Hematopoietic multipotent progenitor cell treated with erythropoietin and hydrocortisone succinate and interleukin-3 and kit ligand, for 6 days (in vitro differentiated cells): ENCODE data around the gene SFI1.
"Not testable (repeated sequence)": the region's sequence is repeated elsewhere in the genome, so short reads cannot be mapped to it uniquely, and the experiment has no call there.

ENCODE experiments used
- DNase-seq: peaks from one replicate; pipeline ENCODE4 v3.0.0-alpha.2; 2015

The SFI1 gene

GRCh38 chr22:31493355-31493754, 3.0 kb upstream of the SFI1 start:
- not testable (repeated sequence) for DNase-seq

GRCh38 chr22:31495343-31495742, 993 bp upstream of the SFI1 start:
- DNase-seq = peak; percentile 15

- peak; percentile 54 for DNase-seq
These were observed 405 bp downstream of the SFI1 start for GRCh38 chr22:31496735-31497146.

DNA sequence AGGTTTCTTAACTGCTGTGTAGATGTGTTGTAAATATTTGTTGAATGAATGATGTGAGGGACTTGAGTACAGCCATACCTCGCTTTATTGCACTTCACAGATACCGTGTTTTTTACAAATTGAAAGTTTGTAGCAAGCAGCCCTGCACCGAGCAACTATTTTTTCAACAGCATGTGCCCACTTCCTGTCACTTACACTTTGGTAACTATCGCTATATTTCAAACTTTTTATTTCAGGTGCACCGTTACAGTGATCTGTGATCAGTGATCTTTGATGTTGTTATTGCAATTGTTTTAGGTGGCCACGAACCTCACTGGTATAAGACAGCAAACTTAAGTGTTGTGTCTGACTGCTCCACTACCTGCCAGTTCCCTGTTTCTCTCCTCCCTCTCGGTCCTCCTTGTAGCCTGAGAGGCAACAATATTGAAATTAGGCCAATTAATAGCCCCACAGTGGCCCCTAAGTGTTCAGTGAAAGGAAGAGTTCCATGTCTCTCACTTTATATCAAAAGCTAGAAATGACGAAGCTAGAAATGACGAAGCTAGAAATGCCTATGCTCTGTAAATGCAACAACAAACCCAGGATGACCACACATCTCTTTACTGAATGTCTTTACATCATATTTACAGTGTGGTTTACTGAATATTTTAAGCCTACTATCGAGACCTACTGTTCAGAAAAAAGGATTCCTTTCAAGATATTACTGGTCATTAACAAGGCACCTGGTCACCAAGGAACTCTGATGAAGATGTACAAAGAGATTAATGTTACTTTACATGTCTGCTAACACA, 1.0 kb downstream of the SFI1 start:
- DNase-seq = peak; percentile 20

DNA sequence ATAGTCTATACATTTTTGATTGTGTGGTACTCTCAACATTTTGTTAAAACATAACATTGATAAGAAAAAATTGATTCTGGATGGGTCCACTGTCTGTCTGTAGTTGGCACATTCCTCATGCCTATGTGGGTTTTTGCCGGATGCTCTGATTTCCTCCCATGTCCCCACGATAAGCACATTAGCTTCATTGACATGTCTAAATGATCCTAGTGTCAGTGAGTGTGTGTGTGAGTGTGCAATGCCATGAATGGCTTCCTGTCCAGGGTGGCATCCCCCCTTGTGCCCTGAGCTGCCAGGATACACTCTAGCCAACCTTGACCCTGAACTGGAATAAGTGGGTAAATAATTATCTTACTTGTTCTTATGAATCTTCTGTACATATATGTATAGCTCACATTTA, 5.4 kb downstream of the SFI1 start:
- DNase-seq = no peak

DNA sequence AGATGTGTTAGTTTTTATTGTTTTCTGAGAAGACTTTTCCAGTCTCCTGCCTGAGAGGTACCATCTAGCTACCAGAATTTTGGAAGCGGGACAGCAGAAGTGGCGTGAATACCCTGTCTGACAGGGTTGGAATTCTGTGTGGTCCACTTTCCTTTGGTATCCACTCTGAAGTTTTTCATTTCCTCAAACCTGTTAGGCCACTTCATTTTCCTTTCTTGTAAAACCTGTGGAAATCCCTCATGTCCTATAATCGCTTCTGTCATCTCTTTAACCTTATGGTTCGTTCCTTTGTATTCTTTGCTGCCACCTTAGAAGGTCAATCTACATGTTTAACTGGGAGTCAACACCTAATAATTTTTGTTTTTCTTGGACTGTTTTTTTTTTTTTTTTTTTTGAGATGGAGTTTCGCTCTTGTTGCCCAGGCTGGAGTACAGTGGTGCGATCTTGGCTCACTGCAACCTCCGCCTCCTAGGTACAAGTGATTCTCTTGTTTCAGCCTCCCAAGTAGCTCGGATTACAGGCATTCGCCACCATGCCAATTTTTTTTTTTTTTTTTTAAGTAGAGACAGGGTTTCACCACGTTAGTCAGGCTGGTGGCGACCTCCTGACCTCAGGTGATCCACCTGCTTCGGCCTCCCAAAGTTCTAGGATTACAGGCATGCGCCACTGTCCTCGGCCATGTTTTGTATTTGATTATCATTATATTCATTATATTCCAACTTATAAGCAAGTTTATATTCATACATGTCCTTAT, 7.1 kb downstream of the SFI1 start:
- DNase-seq = no peak

DNA sequence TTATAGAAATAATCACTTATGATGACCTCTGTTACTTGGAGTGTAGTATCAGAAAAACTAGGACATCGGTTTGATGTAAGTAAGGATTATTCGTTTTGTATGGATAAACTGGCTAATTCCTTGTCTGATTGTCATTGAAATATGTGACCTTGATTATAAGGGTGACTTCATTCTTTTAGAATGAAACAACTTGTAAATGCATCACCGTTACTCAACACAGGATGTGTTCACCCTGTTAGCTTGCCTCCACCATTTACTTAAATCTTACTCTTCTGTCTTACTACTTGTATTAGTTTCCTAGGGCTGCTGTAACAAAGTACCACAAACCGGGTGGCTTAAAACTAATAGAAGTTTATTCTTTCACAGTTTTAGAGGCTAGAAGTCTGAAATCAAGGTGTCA, 7.9 kb downstream of the SFI1 start:
- DNase-seq = no peak

DNA sequence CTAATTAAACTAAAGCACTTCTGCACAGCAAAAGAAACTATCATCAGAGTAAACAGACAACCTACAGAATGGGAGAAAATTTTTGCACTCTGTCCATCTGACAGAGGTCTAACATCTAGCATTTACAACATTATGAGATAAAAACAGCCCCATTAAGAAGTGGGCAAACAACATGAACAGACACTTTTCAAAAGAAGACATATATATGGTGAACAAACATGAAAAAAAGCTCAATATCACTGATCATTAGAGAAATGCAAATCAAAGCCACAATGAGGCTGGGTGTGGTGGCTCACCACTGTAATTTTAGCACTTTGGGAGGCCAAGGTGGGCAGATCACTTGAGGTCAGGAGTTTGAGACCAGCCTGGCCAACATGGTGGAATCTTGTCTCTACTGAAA, 11.2 kb downstream of the SFI1 start:
- not testable (repeated sequence) for DNase-seq

- DNase-seq = no peak
These were observed 12.2 kb downstream of the SFI1 start for GRCh38 chr22:31508536-31508935.

DNA sequence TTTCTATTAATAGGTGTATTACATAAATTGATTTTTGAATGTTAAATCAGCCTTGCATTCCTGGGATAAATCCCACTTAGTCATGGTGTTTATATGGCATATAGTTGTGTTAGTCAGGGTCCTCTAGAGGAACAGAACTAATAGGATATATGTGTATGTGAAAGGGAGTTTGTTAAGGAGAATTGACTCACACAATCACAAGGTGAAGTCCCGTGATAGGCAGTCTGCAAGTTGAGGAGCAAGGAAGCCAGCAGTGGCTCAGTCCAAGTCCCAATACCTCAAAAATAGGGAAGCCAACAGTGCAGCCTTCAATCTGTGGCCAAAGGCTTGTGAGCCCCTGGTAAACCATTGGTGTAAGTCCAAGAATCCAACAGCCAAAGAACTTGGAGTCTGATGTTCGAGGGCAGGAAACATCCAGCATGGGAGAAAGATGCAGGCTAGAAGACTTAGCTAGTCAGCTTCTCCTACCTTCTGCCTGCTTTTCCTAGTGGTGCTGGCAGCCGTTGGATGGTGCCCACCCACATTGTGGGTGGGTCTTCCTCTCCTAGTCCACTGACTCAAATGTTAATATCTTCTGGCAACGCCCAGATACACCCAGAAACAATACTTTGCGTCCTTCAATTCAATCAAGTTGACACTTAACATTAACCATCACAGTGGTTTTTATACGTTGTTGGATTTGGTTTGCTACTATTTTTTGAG, 12.9 kb downstream of the SFI1 start:
- no peak for DNase-seq

- DNase-seq = no peak
These were observed 23.7 kb downstream of the SFI1 start for GRCh38 chr22:31520051-31520450.

DNA sequence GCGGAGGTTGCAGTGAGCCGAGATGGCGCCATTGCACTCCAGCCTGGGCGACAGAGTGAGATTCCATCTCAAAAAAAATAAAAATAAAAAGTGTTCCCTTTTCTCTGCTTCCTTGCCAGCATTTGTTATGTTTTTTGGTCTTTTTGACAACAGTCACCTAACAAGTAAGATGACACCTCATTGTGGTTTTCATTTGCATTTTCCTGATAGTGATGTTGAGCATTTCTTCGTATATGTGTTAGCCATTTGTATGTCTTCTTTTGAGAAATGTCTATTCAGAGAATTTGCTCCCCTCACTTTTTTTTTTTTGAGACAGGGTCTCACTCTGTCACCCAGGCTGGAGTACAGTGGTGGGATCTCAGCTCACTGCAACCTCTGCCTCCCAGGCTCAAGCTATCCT, 27.8 kb downstream of the SFI1 start:
- DNase-seq = not testable (repeated sequence)

- DNase-seq = no peak
These were observed 29.9 kb downstream of the SFI1 start for GRCh38 chr22:31526270-31526669.

GRCh38 chr22:31530823-31531195, 34.5 kb downstream of the SFI1 start:
- no peak for DNase-seq

DNA sequence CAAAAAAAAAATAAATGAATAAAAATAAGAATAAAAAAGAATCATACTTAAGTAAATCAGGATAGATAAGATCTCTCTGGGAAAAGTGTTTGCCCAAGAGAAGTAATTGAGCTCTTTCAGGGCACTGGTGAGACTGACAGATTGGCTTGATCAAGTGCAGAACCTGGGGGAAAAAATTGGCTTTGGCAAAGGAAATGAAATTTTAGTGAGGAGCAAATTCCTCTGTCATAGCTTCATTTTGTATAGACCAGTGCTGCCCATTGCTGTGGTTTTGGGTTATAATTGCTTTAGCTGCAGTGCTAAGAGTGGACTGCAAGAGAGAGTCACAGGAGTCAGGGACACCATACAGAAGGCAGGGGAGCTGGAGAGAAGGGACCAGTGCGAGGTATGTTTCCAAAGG, 35.7 kb downstream of the SFI1 start:
- no peak for DNase-seq

GRCh38 chr22:31533374-31533773, 37.0 kb downstream of the SFI1 start:
- no peak for DNase-seq

GRCh38 chr22:31537019-31537535, 40.7 kb downstream of the SFI1 start:
- no peak for DNase-seq

DNA sequence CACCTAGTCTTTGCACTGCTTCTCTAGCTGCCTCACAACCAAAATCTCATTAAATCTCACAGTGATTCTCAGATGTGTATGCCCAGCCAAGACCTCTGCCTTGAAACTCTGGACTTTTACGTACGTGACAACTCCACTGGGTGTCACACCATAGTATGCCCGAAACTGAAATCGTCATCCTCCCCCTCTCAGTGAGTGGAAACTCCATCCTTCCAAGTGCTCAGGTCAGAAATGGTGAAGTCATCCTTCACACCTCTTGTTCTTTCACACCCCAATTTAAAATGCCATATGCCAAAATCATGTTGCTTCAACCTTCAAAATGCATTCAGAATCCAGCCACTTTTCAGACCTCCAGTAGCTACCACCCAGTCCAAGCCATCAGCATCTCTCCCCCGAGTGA, 42.5 kb downstream of the SFI1 start:
- no peak for DNase-seq

DNA sequence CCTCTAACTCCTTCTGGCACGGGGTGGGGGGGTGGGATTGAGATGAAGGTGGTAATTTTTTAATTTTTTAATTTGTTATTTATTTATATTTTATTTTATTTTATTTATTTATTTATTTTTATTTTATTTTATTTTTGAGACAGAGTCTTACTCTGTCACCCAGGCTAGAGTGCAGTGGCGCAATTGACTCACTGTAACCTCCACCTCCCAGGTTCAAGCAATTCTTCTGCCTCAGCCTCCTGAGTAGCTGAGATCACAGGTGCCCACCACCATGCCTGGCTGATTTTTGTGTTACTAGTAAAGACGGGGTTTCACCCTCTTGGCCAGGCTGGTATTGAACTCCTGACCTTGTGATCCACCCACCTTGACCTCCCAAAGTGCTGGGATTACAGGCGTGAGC, 43.8 kb downstream of the SFI1 start:
- DNase-seq = not testable (repeated sequence)

- DNase-seq = no peak
These were observed 44.6 kb downstream of the SFI1 start for GRCh38 chr22:31540966-31541365.

GRCh38 chr22:31544481-31545480, 48.4 kb downstream of the SFI1 start:
- DNase-seq = no peak

DNA sequence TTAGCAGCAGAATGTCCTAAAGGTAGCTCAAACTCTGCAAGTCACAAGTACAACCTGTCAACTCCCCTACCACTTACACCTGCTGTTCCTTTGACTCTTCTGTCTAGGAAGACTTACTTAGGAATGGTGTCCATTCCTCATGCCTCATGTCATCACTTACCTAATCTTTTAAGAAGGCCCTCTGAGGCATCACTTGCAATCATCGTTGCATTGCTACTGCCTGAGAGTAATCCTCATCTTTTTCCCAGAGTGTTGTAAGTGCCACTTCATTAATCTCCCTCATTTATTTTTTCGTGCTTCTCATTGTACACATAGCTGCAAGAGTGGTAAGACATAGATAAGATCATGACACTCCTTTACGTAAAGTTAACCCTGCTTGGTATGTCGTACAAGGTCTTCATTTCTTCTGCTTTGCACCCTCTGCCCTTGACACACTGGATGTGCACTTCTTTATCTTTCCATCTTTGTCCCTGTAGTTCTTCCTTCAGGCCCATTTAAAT, 54.6 kb downstream of the SFI1 start:
- no peak for DNase-seq
